M059J (cell line): ENCODE results near the gene SCGB1D1. TPM values are rescaled to one million over a fixed set of nuclear protein-coding genes. Genes with fewer than 3 reads are reported as not detected.

ENCODE experiments used
- DNase-seq: peaks from one replicate; pipeline ENCODE4 v3.0.0-alpha.2; 2012; ENCODE audit warnings: low read depth
- total RNA-seq: library from RNA; depleted of rRNA; stranded (reverse); fragments of >200 nt; shearing (Covaris generic); gene quantifications from 2 replicates; pipeline ENCODE4 v1.2.3, GENCODE V29; 2014; rRNA removed

Gene SCGB1D1
- not detected in 2 replicates for total RNA-seq

DNA sequence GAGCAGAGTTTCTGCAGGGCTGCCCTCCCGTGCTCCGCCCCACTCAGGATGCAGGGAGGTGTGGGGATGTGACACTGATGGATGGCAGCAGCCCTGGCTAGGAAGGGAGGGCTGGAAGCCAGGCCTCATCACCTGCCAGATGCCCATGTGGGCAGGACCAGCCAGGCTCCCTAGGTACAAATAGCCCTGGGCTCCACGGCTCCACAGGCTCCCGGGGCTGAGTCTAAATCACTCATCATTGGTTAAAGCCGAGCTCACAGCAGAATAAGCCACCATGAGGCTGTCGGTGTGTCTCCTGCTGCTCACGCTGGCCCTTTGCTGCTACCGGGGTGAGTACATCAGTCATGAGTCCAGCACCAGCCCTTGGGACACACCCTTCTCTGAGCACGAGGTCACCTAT is at the start of gene SCGB1D1:
Gene SCGB1D1 (plus strand): TSS at position 206 of the 400 bp plus-strand sequence. CDS start 69 bp downstream, at position 275.
- DNase-seq, result no peak

- DNase-seq, result no peak
Observed at GRCh38 chr11:62140304-62141110, 49.5 kb upstream of the SCGB1D1 start.

DNA sequence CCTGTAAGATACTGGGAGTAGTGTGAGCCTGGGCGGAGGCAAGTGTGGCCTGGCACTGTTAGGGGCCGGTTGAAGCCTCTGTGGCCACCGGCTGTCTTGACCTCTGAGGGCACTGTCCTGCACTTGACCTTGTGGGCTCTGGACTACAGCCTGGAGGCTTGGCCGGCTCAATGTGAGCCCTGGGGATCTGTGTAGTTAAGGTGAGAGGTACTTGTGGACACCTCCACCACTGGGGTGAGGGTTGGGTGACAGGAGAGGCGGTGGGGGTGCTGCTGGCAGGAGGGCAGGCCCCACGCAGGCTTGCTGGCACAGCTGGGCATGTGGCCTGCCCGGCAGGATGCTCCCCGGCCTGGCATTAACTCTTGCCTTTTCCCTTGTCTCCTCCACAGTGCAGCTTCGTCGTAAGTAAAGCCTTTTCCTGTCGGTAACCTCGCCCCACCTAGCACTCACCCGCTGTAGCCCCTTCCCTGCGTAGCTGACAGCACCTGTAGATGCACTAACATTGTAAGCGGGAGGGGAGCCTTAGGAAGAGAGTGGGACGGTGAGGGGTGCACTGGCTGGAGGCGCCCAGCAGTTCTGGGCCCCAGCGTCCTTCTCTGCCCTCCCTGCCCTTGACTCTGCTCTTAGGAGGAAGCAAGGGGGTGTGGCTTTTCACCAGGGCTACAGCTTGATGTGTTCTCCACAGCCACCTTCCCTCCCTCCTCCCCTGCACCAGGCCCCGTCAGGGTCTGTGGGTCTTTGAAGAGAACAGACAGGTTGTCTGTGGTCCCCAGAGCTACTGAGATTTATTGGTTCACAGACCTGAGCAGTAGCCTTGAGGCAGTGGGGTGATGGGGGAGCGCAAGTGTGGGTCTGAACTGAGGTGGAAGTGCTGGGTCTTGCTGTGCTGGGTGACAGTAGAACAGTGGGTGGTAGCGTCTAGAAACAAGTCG is 48.6 kb upstream of the SCGB1D1 start:
- no peak for DNase-seq

- no peak for DNase-seq
Observed at GRCh38 chr11:62142043-62142375, 48.0 kb upstream of the SCGB1D1 start.

GRCh38 chr11:62142921-62143320 is 47.1 kb upstream of the SCGB1D1 start:
- DNase-seq, result no peak

DNA sequence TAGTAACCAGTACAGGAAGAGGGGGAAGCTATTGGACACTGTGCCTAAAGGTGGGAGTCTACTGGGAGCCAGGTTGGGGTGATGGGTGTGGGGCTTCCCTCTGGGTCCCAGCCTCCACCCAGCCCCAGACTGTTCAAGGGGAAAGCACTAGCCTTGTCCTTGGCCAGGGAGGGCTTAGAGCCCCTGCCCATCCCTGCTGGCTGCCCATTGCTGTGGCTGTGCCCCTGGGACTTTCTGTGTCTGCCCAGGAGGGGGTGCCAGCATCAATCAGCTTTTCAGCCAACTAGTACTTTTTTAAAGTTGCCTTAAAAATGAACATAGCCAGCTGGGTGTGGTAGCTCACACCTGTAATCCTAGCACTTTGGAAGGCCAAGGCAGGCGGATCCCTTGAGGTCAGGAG is 46.3 kb upstream of the SCGB1D1 start:
- no peak for DNase-seq

- no peak for DNase-seq
Observed at GRCh38 chr11:62144641-62145255, 45.3 kb upstream of the SCGB1D1 start.

DNA sequence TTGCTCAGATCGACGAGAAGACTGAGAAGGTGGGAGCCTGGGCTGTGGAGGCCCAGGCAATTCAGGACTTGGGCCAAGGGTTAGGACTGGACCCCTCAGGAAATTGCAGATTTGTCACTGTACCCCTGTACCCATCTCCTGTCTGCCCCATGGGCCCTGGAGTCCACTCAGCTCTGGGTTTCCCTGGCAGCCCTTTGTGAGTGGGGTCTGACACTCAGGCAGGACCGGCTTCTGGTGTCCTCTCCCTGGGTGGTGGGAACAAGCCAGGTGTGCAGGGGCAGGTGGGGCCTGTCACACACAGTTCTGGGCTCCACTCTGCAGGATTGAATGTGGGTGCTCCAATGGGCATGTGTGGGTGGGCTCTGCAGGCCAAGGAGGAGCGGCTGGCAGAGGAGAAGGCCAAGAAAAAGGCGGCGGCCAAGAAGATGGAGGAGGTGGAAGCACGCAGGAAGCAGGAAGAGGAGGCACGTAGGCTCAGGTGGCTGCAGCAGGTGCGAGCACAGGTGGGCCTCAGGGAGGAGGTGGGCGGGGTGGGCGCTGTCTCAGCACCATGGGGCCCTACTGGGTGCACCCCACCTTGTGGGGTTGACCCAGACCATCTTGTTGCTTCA is 44.6 kb upstream of the SCGB1D1 start:
- DNase-seq, result no peak

GRCh38 chr11:62146476-62147200 is 43.4 kb upstream of the SCGB1D1 start:
- no peak for DNase-seq

DNA sequence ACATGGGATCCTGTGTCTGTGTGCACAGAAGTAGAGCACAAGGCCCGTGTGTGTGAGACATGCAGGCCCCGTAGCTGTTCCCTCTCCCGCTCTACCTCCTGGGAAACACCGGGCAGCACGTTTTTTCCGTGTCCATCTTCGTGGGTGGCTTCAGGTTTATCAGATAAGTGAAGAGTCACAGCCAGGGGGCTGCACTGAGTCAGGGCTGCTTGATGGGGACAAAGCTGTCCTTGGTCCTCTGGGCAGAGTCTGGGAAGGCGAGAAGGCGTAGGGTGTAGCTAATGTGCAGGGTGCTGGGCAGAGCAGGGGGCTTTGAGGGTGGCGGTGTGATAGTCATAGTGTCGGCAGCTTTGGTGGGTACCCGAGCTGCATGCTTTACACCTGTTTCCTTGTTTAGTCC is 42.5 kb upstream of the SCGB1D1 start:
- no peak for DNase-seq

GRCh38 chr11:62148271-62148980 is 41.6 kb upstream of the SCGB1D1 start:
- no peak for DNase-seq

GRCh38 chr11:62149986-62150886 is 39.8 kb upstream of the SCGB1D1 start:
- no peak for DNase-seq

- no peak for DNase-seq
Observed at GRCh38 chr11:62150887-62151736, 38.9 kb upstream of the SCGB1D1 start.

GRCh38 chr11:62151737-62152102 is 38.3 kb upstream of the SCGB1D1 start:
- no peak for DNase-seq

DNA sequence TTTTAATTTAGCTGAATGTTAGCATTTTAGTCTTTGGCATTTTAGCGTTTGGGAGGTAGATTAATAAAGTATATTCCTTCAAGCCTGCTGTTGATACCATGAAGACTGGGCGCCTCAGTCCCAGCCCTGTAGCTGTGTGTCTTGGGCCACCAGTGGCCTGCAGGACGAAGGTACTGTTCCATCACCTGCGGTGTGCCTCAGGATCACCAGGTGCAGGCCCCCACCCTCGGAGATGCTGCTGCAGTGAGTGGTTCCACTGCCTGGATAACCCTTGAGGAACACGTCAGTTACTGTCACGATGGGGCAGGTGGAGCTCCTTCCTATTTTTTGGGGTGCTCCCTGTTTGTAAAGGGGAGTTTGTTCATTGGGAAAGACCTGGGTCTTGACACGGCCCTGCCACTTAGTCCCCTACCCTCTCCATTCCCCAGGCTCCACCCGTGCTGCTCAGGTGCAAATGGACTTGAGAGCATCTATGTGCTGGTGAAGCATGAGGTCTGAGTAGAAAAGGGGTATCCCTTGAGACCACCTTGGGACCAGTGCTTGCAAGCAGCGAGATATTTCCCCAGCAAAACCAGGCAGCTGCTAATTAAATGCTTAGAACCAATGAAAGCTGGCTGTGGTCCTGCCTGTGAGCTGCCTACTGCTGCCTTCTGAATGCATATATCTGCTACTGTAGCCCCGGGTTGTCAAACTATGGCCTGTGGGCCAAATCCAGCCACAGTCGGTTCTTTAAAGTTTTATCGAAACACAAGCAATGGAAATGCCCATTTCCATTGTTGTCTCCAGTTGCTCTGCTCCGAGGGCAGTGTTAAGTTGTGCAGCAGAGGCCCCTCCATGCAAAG is 37.5 kb upstream of the SCGB1D1 start:
- no peak for DNase-seq

DNA sequence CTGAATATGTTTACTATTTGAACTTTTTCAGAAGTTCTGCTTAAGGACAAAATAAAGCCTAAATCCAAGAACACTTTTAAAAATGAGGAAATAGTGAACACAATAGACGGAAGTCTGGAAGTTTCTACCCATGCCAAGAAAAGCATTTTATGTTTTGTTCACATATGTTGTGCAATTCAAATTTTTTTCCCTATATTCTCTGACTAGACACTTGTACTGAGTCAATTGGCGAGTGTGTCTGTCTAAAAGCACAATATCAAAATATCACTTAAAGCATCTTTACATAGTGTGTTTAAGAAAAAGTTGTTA is 37.0 kb upstream of the SCGB1D1 start:
- DNase-seq, result no peak

- no peak for DNase-seq
Observed at GRCh38 chr11:62153617-62154016, 36.4 kb upstream of the SCGB1D1 start.

DNA sequence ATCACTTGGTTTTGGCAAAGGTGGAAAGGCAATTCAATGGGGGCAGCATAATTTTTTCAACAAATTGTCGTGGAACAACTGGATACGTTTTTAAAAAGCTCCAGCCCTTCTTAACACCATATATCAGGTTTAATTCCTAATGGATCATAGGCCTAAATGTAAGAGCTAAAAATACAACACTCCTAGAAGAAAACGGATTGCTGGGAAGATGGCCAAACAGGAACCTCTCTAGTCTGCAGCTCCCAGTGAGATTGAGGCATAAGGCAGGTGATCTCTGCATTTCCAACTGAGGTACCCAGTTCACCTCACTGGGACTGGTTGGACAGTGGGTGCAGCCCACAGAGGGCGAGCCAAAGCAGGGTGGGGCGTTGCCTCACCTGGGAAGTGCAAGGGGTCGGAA is 32.4 kb upstream of the SCGB1D1 start:
- DNase-seq, result no peak
